NT2/D1 (cell line): ENCODE measurements around the gene RRAGB.

Experiments used
- DNase-seq: peaks from one replicate; pipeline ENCODE4 v3.0.0-alpha.2; 2011; ENCODE audit warnings: low read depth, low spot score
- H3K27me3 ChIP-seq: 2 replicates; pipeline ENCODE4 v1.6.0; 2011; ENCODE audit warnings: mild to moderate bottlenecking; ENCODE audit not compliant: insufficient read length, insufficient read depth
- H3K36me3 ChIP-seq: 2 replicates; pipeline ENCODE4 v1.6.1; 2011; ENCODE audit warnings: mild to moderate bottlenecking, low read length, mixed read lengths; ENCODE audit not compliant: insufficient read depth, insufficient read length
- H3K4me1 ChIP-seq: 2 replicates; pipeline ENCODE4 v1.5.1; 2011; ENCODE audit not compliant: insufficient read depth, insufficient read length
- H3K4me3 ChIP-seq: 2 replicates; pipeline ENCODE4 v1.5.1; 2011; ENCODE audit warnings: low read depth; ENCODE audit not compliant: insufficient read length
- H3K9ac ChIP-seq: 2 replicates; pipeline ENCODE4 v1.6.0; 2011; ENCODE audit warnings: low read depth; ENCODE audit not compliant: insufficient read length
- H3K9me3 ChIP-seq: 2 replicates; pipeline ENCODE4 v1.5.1; 2011; ENCODE audit warnings: mild to moderate bottlenecking, low read length; ENCODE audit not compliant: insufficient read depth
- SUZ12 ChIP-seq: IDR thresholded peaks from 2 replicates; pipeline ENCODE4 v1.6.1; 2011; ENCODE audit not compliant: insufficient read length, insufficient read depth; ENCODE audit errors: extremely low read depth
- YY1 ChIP-seq: IDR thresholded peaks from 2 replicates; pipeline ENCODE4 v1.6.1; 2011; ENCODE audit not compliant: insufficient read length, insufficient read depth
- ZNF274 ChIP-seq: IDR thresholded peaks from 2 replicates; pipeline ENCODE4 v1.6.1; 2011; ENCODE audit warnings: mild to moderate bottlenecking, low read depth, low read length

Gene RRAGB

GRCh38 chrX:55777596-55777995 is 60.0 kb downstream of the RRAGB start:
- no peak overlapping the region for H3K9ac ChIP-seq
- TF ChIP-seq ZNF274 (no peak), SUZ12 (no peak), YY1 (no peak)
- H3K27me3 ChIP-seq, result no peaks in the 10 kb centered on the region
- no peaks in the 10 kb centered on the region for H3K4me1 ChIP-seq
- no peak for DNase-seq
- H3K36me3 ChIP-seq, result no peaks in the 10 kb centered on the region
- no peaks in the 10 kb centered on the region for H3K9me3 ChIP-seq
- H3K4me3 ChIP-seq, result no peak overlapping the region

GRCh38 chrX:55778322-55778721 is 60.8 kb downstream of the RRAGB start:
- no peaks in the 10 kb centered on the region for H3K27me3 ChIP-seq
- no peaks in the 10 kb centered on the region for H3K36me3 ChIP-seq
- H3K4me3 ChIP-seq, result no peak overlapping the region
- H3K9me3 ChIP-seq, result no peaks in the 10 kb centered on the region
- no peak for DNase-seq
- no peak overlapping the region for H3K9ac ChIP-seq
- TF ChIP-seq YY1 (no peak), SUZ12 (no peak), ZNF274 (no peak)
- no peaks in the 10 kb centered on the region for H3K4me1 ChIP-seq

- no peak overlapping the region for H3K9ac ChIP-seq
- H3K27me3 ChIP-seq, result no peaks in the 10 kb centered on the region
- no peak for DNase-seq
- no peaks in the 10 kb centered on the region for H3K4me1 ChIP-seq
- H3K4me3 ChIP-seq, result no peak overlapping the region
- TF ChIP-seq SUZ12, result no peak
- TF ChIP-seq YY1, result no peak
- no peak for TF ChIP-seq ZNF274
- no peaks in the 10 kb centered on the region for H3K9me3 ChIP-seq
- no peaks in the 10 kb centered on the region for H3K36me3 ChIP-seq
Measured at GRCh38 chrX:55783723-55784122, 66.2 kb downstream of the RRAGB start.

- no peak for TF ChIP-seq YY1
- no peak for TF ChIP-seq ZNF274
- TF ChIP-seq SUZ12, result no peak
- Histone ChIP-seq H3K9me3 (no peaks in the 10 kb centered on the region), H3K9ac (no peak overlapping the region), H3K4me1 (no peaks in the 10 kb centered on the region), H3K36me3 (no peaks in the 10 kb centered on the region), H3K4me3 (no peak overlapping the region), H3K27me3 (no peaks in the 10 kb centered on the region)
- DNase-seq, result no peak
Measured at GRCh38 chrX:55787063-55787462, 69.5 kb downstream of the RRAGB start.

DNA sequence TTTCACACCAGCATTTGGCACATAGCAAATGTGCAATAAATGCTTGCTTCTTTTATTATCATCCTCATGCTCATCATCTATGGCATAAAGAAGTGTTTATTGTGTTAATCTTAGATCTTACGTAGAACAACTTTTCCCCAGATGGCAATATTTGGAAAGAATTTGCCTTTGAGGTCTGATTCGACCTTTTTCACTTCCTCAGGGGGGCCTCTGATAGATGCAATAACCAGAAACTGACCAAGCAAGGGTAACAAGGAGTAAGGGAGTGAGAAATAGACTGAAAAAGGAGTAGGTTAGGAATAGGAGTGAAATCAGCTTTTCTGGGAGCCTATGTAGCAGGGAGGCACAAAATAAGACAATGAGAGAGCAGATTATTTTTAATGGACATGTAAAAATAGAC is 70.2 kb downstream of the RRAGB start:
- no peak overlapping the region for H3K9ac ChIP-seq
- no peaks in the 10 kb centered on the region for H3K27me3 ChIP-seq
- TF ChIP-seq ZNF274, result no peak
- TF ChIP-seq YY1, result no peak
- no peak for TF ChIP-seq SUZ12
- no peak for DNase-seq
- H3K36me3 ChIP-seq, result no peaks in the 10 kb centered on the region
- no peaks in the 10 kb centered on the region for H3K9me3 ChIP-seq
- no peaks in the 10 kb centered on the region for H3K4me1 ChIP-seq
- no peak overlapping the region for H3K4me3 ChIP-seq

- Histone ChIP-seq H3K36me3 (no peaks in the 10 kb centered on the region), H3K27me3 (no peaks in the 10 kb centered on the region), H3K4me3 (no peak overlapping the region), H3K9me3 (no peaks in the 10 kb centered on the region), H3K9ac (no peak overlapping the region), H3K4me1 (no peaks in the 10 kb centered on the region)
- TF ChIP-seq SUZ12 (no peak), YY1 (no peak), ZNF274 (no peak)
- DNase-seq, result no peak
Measured at GRCh38 chrX:55794405-55794804, 76.9 kb downstream of the RRAGB start.

DNA sequence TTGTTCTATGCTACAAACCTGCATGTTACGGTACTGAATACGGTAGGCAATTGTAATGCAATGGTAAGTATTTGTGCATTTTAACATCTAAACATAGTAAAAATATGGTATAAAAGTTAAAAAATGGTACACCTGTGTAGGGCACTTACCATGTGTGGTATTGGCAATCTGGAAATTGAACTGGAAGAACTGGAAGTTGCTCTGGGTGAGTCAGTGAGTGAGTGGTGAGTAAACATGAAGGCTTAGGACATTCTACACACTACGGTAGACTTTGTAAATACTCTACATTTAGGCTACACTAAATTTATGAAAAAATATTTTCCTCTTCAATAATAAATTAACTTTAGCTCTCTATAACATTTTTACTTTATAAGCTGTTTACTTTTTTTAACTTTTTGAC is 78.9 kb downstream of the RRAGB start:
- Histone ChIP-seq H3K27me3 (no peaks in the 10 kb centered on the region), H3K4me3 (no peak overlapping the region), H3K36me3 (no peaks in the 10 kb centered on the region), H3K9me3 (no peaks in the 10 kb centered on the region), H3K4me1 (no peaks in the 10 kb centered on the region), H3K9ac (no peak overlapping the region)
- no peak for DNase-seq
- TF ChIP-seq YY1 (no peak), SUZ12 (no peak), ZNF274 (no peak)

GRCh38 chrX:55801811-55802210 is 84.3 kb downstream of the RRAGB start:
- no peak for DNase-seq
- Histone ChIP-seq H3K4me3 (no peak overlapping the region), H3K9me3 (no peaks in the 10 kb centered on the region), H3K4me1 (no peaks in the 10 kb centered on the region), H3K27me3 (no peaks in the 10 kb centered on the region), H3K36me3 (no peaks in the 10 kb centered on the region), H3K9ac (no peak overlapping the region)
- TF ChIP-seq YY1, result no peak
- TF ChIP-seq SUZ12, result no peak
- TF ChIP-seq ZNF274, result no peak
